ENCODE measurements around the gene UGT1A8.

DNA sequence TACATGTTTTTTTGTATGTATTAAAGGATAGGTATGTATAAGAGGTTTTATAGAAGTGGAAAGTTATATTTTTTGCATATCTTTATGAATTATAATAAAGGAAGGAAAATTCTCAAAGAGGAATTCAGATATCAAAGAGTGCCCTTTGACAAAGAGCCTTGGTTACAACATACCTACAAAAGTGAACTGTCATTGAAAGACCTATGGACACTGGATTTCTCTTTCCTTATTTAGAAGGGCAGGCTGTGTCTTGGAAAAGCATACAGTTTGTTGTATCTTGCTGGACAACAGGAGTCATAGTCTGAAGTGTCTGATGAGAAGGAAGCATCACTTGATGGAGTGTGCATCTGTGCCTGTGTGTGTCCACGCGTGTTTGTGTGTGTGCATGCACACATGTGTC, 34.0 kb downstream of the UGT1A8 start:
- TF ChIP-seq, protein P1, sequence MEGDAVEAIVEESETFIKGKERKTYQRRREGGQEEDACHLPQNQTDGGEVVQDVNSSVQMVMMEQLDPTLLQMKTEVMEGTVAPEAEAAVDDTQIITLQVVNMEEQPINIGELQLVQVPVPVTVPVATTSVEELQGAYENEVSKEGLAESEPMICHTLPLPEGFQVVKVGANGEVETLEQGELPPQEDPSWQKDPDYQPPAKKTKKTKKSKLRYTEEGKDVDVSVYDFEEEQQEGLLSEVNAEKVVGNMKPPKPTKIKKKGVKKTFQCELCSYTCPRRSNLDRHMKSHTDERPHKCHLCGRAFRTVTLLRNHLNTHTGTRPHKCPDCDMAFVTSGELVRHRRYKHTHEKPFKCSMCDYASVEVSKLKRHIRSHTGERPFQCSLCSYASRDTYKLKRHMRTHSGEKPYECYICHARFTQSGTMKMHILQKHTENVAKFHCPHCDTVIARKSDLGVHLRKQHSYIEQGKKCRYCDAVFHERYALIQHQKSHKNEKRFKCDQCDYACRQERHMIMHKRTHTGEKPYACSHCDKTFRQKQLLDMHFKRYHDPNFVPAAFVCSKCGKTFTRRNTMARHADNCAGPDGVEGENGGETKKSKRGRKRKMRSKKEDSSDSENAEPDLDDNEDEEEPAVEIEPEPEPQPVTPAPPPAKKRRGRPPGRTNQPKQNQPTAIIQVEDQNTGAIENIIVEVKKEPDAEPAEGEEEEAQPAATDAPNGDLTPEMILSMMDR (conservative IDR thresholded peaks at IDR 0.05; ENCODE audit: low read length): no peak
- no peak for TF ChIP-seq EZH2phosphoT487 (IDR thresholded peaks at IDR 0.05; ENCODE audit: borderline replicate concordance)
